NCI-H146 treated with DMSO at 0.1 percent for 48 hours (cell line): ENCODE measurements around the gene GSAP.
A peak's percentile ranks its signal among the peaks of the same experiment; 100 is the strongest.
"Not testable (repeated sequence)": the region's sequence is repeated elsewhere in the genome, so short reads cannot be mapped to it uniquely, and the experiment has no call there.

ENCODE experiments used
- DNase-seq: peaks from one replicate; lab custom pipeline; 2025; ENCODE audit not compliant: unreplicated experiment; lab: John Stamatoyannopoulos, UW

The GSAP gene

GRCh38 chr7:77367976-77368375, 48.2 kb downstream of the GSAP start:
- DNase-seq: no peak

GRCh38 chr7:77362905-77363304, 53.2 kb downstream of the GSAP start:
- no peak for DNase-seq

- no peak for DNase-seq
Measured at GRCh38 chr7:77360969-77361368, 55.2 kb downstream of the GSAP start.

GRCh38 chr7:77360104-77360503, 56.0 kb downstream of the GSAP start:
- DNase-seq: no peak

- no peak for DNase-seq
Measured at GRCh38 chr7:77359599-77359998, 56.5 kb downstream of the GSAP start.

DNA sequence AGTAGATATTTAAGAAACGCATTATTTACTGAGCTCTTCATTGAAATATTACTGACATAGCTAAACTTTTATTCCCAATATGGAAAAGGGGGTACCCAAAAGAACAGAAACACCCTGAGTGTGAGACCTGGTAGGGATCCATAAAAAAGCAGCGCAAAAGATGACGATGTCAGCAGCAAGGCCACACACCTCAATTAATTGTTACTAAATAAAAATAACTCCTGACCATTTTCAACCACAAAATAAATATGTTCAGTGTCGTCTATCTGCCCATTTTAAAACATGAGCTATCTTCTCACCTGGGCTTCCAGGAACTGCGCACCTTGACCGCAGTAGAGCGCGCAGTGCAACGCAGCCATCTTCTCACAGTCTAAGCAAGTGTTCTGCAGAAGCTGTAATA, 61.2 kb downstream of the GSAP start:
- no peak for DNase-seq

DNA sequence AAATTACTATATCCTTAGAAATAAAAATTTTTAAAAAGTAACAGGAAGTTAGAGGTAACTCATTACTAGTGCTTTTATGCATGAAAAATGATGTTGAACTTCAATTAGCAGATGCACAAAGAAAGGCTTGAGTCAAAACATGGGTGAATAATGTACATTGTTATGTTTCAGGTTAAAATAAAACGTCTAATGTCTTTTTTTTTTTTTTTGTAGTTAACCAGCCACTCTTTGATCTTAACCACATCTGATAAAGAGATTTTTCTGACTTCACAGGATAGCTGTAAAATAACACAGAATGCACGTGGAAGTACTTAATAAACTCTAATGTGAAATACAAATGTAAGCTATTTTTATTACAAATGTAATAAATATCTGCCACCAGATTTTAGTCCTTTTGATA, 61.7 kb downstream of the GSAP start:
- no peak for DNase-seq

DNA sequence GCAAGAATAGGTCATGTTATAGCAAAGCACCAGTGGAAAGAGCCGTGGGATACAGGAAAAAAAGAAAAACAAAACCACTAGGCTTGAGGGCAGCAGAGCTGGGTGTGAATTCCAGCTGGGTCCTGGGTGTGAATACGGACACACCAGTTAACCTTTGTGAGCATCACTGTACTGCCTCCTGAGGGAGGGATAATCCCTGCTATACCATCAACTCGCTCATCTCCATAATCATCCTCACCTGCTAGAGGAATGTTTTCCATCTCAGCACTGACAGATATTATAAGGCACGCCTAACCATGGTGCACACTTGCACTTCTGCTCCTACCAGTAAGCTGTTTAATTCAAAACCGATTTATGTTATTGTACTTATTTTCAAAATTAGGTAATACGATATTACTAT, 62.2 kb downstream of the GSAP start:
- DNase-seq: no peak

- DNase-seq: no peak
Measured at GRCh38 chr7:77353407-77353721, 62.8 kb downstream of the GSAP start.

GRCh38 chr7:77352665-77353406, 63.3 kb downstream of the GSAP start:
- DNase-seq: no peak

- DNase-seq: no peak
Measured at GRCh38 chr7:77351539-77352004, 64.6 kb downstream of the GSAP start.

DNA sequence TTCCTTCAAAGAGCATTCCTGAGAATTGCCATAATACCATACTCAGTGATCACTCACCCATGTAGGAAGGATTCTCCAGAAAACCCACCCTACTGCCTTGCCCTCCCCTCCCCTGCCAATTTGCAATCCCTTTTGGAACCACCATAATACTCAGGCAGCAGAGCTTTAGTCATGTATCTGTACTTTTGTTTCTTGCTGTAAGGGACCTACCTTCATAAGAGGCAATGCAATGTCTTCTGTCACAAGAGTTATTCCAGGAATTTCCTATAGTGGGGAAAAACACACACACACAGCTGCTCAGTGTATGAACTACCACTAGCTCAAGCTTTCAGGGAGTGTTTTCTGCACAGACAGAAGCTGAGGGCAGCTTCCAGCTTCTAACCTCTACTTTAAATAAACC, 67.0 kb downstream of the GSAP start:
- no peak for DNase-seq

DNA sequence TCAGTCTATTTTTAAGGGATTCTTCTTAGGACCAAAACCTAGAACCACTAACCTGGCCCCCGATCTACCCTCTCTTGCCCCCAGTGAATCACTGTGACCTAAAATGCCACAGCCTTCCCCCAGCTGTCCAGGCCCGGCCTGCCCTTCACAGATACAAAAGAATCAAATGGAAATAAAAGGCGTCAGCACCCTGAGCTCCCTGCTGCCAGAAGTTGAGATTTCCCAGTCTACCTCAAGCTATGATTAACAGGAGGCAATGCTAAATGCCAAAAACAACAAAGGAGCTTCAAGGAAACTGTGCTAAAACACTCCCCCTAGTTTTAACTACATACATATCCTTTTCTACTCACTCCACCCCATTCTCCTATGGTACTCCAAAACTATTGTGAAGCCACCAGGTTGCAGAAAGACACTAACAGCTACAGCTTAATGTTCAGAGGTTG, 67.8 kb downstream of the GSAP start:
- no peak for DNase-seq

GRCh38 chr7:77346441-77346840, 69.7 kb downstream of the GSAP start:
- DNase-seq: no peak

GRCh38 chr7:77345426-77345825, 70.7 kb downstream of the GSAP start:
- not testable (repeated sequence) for DNase-seq

- DNase-seq: no peak
Measured at GRCh38 chr7:77339726-77340125, 76.4 kb downstream of the GSAP start.

DNA sequence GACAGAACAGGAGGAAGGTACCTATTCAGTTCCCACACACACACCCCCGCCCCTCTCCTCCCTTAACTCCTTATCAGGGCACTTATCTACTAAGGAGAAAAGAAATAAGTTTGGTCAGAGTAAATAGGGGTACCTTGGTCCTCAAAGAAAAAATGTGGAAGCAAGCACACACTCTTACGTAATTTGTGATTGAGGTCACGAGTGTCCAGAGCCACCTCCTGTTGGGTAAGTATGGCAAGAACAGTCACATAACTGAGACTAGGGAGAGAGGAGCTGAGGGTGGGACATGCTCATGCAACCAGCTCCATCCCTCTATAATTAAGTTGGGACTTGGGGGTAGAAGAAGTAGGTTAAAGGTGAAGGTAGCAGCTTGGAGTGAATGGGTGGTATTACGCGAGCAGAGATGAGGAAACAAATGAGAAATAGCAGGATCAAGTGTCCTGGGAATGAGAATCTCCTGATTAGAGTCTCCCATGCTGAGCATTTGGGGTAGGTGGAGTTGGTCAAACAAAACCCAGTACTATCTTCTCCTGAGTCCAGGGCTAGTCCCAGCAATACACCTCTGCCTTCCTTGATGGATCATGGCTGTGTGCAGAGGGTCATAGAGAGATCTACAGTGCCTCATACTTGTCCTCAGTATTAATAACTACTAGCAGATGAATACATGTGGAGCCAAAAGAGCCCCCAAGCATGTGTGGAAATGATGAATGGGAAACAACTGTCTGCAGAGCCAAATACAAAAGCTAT, 77.1 kb downstream of the GSAP start:
- DNase-seq: no peak

DNA sequence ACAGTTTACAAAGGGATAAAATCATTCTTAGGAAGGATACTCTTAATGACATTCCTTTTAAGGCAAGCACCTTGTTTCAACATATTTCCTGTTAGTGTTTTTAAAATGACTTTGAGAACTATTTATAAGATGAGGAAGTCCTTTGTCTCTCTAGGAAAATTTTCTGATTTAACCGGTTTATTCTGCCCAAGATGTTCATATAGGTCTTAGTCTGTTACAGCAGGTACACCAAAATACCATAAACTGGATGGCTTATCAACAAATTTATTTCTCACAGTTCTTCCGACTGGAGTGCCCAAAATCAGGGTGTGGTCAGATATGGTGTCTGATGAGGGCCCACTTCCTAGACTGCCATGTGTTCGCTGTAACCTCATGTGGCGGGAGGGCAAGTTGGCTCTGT, 77.9 kb downstream of the GSAP start:
- DNase-seq: no peak

GRCh38 chr7:77337456-77337990, 78.6 kb downstream of the GSAP start:
- no peak for DNase-seq

GRCh38 chr7:77335581-77335980, 80.6 kb downstream of the GSAP start:
- DNase-seq: no peak

- DNase-seq: not testable (repeated sequence)
Measured at GRCh38 chr7:77334039-77334438, 82.1 kb downstream of the GSAP start.

- peak; percentile 82 for DNase-seq
Measured at GRCh38 chr7:77331938-77332695, 84.0 kb downstream of the GSAP start.
